ENCODE results near the gene PRAMEF11. TPM values are rescaled to one million over a fixed set of nuclear protein-coding genes. Genes with fewer than 3 reads are reported as not detected.

Gene PRAMEF11
- total RNA-seq, 1 experiment from 2014 or later = not detected

DNA sequence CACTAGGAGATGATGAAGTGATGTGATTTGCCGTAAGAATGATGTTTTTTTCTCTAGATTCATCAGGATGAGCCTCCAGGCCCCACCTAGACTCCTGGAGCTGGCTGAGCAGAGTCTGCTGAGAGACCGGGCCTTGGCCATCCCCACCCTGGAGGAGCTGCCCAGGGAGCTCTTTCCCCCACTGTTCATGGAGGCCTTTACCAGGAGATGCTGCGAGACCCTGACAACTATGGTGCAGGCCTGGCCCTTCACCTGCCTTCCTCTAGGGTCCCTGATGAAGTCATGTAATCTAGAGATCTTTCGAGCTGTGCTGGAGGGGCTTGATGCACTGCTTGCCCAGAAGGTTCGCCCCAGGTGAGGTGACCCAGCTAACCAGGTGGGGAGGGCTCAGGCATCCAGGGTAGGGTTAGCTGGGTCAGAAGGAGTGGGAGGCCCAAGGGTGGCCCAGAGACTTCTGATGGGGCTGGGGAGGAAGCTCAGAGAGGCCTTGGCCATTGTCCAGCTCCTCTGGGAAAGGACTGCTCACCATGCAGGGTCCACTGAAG is 56.3 kb downstream of the PRAMEF11 start:
- no peak for DNase-seq (ENCODE audit: extremely low read depth, low read depth)

Other genes starting within 250 kb of the PRAMEF11 start
- gene DHRS3, start 213.2 kb downstream of the PRAMEF11 start, total RNA-seq (2014; rRNA removed; shearing (Covaris generic)) = 19.1 and 21.4 TPM in 2 replicates
- not detected in 2 replicates for gene AADACL4, start 187.3 kb downstream of the PRAMEF11 start, total RNA-seq (2014; rRNA removed; shearing (Covaris generic))
- 0.05 TPM in 1 of 2 replicates, not detected in the other for gene AADACL3, start 115.3 kb downstream of the PRAMEF11 start, total RNA-seq (2014; rRNA removed; shearing (Covaris generic))
- gene CFAP107, start 85.2 kb downstream of the PRAMEF11 start, total RNA-seq (2014; rRNA removed; shearing (Covaris generic)) = not detected in 2 replicates
- not detected in 2 replicates for gene PRAMEF12, start 57.7 kb downstream of the PRAMEF11 start, total RNA-seq (2014; rRNA removed; shearing (Covaris generic))
- not detected in 2 replicates for gene PRAMEF1, start 40.0 kb downstream of the PRAMEF11 start, total RNA-seq (2014; rRNA removed; shearing (Covaris generic))
- not detected in 2 replicates for gene HNRNPCL1, start 17.3 kb upstream of the PRAMEF11 start, total RNA-seq (2014; rRNA removed; shearing (Covaris generic))
- not detected in 2 replicates for gene PRAMEF2, start 25.7 kb upstream of the PRAMEF11 start, total RNA-seq (2014; rRNA removed; shearing (Covaris generic))
- 0.07 TPM in 1 of 2 replicates, not detected in the other for gene PRAMEF4, start 54.8 kb upstream of the PRAMEF11 start, total RNA-seq (2014; rRNA removed; shearing (Covaris generic))
- not detected in 2 replicates for gene PRAMEF10, start 66.9 kb upstream of the PRAMEF11 start, total RNA-seq (2014; rRNA removed; shearing (Covaris generic))
- gene PRAMEF7, start 85.2 kb upstream of the PRAMEF11 start, total RNA-seq (2014; rRNA removed; shearing (Covaris generic)) = not detected in 2 replicates
- gene PRAMEF6, start 116.2 kb upstream of the PRAMEF11 start, total RNA-seq (2014; rRNA removed; shearing (Covaris generic)) = not detected in 2 replicates
- gene PRAMEF27, start 225.2 kb upstream of the PRAMEF11 start, total RNA-seq (2014; rRNA removed; shearing (Covaris generic)) = not detected in 2 replicates
- gene HNRNPCL3, start 229.4 kb upstream of the PRAMEF11 start, total RNA-seq (2014; rRNA removed; shearing (Covaris generic)) = not detected in 2 replicates
- gene PRAMEF25, start 239.4 kb upstream of the PRAMEF11 start, total RNA-seq (2014; rRNA removed; shearing (Covaris generic)) = not detected in 2 replicates

Measured in NCI-H460 (cell line).